NCI-H2196 (cell line): ENCODE measurements around the gene USP33.
"Not testable (repeated sequence)": the region's sequence is repeated elsewhere in the genome, so short reads cannot be mapped to it uniquely, and the experiment has no call there.

Experiments
- DNase-seq: peaks from one replicate; lab custom pipeline; 2025; ENCODE audit not compliant: unreplicated experiment; lab: John Stamatoyannopoulos, UW

Gene USP33

DNA sequence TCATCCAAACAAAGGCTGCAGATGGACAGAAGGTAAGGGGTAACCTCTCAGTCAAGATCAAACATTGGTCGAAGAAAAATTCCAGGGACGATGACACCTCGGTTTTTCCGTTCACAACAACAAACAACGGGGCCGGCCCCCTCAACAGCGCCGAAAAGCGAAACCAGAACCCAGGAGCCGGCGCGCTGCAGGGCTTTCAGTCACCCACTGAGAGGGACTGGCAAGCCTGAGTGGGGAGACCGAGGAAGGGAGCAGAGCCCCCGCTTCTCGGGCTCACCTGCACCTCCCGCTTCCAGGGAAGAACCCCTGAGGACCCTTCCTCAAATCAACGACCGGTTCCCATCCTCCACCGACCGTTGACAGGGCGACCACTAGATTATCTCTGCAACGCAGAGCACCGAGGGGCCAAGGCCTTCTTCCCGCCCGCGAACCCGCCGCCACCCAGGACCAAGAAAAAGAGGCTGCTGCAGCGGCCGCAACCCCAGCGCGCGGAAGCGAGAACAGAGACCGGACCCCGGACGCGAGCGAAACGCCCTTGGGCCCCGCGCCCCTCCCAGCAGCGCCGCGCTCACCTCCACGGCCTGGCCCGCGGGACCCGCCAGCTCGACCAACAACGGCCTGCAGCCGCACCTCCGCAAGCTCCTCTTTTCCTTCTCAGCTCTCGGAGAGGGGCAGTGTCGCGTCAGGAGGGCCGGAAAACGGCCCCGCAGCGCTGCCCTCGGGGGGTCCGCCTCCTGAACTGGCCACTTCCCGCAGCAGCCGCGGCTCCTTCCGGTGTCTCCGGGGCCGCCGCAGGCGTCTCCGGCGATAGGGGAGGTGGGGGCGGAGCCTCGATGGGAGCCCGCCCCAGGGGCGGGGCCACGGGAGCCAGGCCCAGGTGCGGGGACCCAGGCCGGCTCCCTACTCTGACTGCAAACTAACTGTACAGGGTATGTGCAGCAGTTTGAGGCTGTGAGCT lies at the start of gene USP33:
Gene USP33, minus strand, starts transcription at position 782 of the 958 bp plus-strand sequence. CDS start 18,155 bp downstream, outside the sequence.
- peak; percentile 88 for DNase-seq

DNA sequence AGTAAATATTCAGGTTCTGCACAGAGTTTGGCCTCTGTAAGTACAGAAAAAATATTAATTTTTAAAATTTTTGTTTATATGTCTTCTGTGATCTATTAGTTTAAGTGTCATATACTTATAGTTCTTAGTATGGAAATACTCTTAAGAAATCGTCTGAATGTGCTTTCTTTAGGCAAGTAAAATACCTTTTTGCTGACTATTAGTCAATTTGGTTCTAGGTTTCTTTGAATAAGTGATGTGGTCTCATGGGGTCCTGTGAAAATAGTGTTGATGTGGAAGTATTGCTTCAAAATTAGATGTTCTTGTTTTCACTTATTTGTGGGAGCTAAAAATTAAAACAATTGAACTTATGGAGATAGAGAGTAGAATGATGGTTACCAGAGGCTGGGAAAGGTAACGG lies 43.7 kb upstream of the USP33 start:
- DNase-seq: no peak

DNA sequence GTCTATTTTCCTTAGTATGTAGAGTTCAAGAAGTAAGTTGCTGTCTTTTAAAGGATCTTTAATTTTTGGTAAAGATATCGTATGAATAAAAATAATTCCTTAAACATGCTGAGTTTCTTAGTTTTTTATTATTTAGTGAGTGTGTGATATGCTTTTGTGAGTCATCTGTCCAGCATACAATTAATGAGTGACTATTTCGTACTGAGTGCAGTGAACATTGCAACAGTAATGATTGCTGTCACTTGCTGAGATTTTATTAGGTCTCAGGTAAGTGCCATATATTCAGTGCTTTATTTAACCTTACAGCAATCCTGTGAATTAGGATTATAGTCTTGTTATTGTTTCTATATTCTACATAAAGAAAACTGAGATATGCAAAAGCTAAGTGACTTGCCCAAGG lies 42.4 kb upstream of the USP33 start:
- no peak for DNase-seq

DNA sequence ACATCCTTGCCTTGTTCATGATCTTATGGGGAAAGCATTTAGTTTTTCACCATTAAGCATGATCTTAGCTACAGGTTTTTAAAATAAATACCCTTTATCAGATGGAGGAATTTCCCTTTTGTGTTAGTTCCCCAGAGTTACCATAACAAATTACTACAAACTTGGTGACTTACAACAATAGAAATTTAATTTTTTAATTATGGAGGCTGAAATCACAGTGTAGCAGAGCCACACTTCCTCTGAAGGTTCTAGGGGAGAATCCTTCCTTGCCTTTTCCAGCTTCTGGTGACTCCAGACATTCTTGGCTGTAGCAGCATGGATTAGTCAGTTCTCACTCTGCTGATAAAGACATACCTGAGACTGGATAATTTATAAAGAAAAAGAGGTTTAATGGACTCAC lies 38.3 kb upstream of the USP33 start:
- DNase-seq: no peak

DNA sequence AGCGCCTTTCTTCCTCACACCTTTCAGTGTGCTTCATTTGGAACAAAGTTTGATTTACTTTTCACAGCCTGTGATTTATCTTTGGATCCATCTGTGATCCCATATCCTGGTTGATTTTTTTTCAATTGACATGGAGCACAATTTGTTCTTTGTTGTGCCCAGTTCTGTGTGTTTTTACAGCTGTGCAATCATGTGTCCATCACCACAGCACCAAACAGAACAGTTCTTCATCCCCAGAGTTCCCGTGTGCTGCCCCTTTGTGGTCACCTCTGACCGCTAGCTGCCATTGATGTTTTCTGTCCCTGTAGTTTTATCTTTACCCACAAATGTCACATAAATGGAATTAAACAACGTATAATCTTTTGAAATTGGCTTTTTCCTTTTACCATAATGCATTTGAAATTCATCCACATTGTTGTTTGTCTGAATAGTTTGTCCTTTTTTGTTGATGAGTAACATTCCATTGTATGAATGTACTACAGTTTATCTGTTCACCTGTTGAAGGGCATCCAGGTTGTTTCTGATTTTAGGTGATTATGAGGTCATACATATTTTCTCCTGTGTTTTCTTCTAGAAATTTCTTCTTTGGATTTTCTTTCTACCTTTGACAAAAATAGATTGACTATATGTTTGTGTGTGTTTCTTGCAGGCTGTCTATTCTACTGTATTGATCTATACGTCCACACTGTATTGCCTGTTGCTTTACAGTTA lies 37.2 kb upstream of the USP33 start:
- DNase-seq: no peak

DNA sequence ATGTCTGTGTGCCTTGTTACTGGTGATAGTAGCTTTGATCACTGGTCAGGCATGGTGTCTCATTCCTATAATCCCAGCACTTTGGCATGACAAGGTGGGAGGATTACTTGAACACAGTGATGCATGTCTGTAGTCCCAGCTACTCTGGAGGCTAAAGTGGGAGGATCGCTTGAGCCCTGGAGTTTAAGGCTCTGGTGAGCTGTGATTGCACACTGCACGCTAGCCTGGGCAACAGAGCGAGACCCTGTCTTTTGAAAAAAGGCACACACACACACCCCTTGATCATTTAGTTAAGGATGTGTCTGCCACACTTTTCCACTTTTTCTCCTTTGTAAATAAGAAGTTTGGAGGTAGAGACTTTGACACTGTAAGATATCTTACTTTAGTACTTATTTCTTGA lies 34.9 kb upstream of the USP33 start:
- no peak for DNase-seq

DNA sequence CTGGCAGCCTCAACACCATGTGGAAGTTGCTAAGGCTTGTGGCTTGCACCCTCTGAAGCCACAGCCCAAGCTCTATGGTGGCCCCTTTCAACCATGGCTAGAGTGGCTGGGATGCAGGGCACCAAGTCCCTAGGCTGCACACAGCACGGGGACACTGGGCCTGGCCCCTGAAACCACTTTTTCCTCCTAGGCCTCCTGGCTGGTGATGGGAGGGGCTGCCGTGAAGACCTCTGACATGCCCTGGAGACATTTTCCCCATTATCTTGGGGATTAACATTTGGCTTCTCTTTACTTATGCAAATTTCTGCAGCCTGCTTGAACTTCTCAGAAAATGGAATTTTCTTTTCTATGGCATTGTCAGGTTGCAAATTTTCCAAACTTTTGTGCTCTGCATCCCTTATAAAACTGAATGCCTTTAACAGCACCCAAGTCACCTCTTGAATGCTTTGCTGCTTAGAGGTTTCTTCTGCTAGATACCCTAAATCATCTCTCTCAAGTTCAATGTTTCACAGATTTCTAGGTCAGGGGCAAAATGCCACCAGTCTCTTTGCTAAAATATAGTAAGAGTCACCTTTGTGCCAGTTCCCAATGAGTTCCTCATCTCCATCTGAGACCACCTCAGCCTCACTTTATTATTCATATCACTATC lies 26.6 kb upstream of the USP33 start:
- not testable (repeated sequence) for DNase-seq

DNA sequence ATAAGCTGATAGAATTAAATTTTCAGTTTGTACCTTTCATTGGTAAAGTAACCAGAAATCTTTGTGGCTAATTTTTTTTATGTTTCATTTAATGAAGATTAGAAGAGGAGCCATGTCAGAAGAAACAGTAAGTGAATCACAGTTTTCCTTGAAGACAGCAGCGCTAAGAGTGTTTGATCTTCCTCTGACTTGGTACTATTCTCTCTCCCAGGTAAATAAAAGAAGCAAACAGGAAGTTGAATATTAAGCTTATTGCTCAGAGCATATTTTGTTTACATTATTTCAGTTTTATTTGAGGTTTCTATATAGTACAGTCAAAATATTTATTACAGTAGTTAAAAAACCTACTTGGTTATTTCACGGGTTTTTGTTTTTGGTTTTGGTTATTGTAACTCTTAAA lies 23.5 kb upstream of the USP33 start:
- DNase-seq: no peak

DNA sequence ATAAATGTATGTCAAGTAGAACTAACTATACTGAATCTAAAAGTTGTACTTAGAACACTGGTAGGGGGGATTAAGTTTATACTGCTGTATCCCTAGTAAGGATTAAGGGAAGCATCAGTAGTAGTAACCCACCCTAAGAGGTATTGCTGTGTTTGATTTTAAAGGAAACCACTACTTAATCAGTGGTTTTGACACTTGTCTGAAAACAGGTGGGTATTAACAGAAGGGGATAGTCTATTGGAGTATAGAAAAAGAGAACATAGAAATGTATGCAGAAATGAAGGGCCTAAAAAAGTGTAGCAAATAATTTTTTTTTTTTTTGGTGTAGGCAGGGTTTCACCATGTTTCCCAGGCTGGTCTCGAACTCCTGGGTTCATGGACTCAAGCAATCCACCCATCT lies 22.0 kb upstream of the USP33 start:
- no peak for DNase-seq

DNA sequence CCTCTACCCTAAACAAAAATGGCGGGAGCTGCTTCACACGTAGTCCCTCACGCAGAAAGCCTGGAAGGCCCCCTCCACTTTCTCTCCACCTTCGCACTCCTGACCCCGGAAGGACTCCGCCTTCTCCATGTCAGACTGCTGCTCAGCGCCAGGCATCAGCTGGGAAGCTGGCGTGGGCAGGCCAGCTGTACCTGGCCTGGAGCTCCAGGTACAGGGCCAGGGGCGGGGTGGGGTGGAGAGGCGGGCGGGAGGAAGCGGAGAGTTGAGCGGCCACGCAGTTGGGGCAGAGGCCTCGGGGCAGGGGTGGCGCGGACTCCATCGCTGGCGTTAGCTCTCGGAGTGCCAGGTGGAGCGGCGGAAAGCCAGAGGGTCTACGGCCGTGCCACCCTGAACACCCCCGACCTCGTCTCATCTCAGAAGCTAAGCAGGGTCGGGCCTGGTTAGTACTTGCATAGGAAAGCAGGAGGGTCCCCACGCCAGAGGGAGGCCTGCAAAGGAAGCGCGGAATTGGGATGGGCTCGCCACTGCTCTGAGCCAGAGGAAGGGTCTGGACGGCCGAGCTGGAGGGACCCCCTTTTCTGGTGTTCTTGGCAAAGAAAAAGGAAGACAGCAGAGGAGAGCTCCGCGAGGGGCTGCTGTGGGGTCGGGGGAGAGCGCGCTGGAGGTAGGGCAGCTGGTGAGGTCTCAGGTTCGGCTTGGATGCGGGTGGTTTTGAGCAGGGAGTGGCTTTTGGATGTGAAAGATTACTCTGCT lies 20.1 kb upstream of the USP33 start, which contains the start of gene MIGA1:
Gene MIGA1, plus strand, starts transcription at position 121 of the 753 bp plus-strand sequence. CDS start 3,604 bp downstream, outside the sequence.
- DNase-seq: peak; percentile 89

DNA sequence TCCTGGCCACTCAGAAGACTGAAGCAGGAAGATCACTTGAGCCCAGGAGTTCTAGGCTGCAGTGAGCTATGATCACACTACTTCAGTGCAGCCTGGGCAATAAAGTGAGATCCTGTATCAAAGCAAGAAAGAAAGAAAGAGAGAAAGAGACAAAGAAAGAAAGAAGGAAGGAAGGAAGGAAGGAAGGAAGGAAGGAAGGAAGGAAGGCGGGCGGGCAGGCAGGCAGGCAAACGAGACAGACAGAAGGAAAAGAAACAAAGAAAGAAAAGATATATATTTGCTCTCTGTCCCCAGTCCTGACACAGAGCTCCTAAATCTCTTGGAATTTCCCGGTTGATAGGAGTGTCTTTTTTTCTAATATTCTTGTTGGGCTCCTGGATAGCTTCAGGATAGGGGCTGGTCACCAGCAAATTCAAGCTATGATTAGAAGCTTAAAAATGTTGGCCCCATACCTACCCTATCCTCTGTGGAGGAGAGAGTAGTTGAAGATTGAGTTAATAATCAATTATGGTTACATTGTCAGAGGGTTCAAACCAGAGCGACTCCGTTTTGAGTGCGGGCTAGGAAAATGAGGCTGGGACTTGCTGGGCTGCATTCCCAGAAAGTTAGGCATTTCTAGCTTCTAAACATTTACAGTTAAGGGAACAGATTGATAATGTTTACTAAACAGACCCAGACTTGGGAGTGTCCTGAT lies 16.5 kb upstream of the USP33 start:
- no peak for DNase-seq

DNA sequence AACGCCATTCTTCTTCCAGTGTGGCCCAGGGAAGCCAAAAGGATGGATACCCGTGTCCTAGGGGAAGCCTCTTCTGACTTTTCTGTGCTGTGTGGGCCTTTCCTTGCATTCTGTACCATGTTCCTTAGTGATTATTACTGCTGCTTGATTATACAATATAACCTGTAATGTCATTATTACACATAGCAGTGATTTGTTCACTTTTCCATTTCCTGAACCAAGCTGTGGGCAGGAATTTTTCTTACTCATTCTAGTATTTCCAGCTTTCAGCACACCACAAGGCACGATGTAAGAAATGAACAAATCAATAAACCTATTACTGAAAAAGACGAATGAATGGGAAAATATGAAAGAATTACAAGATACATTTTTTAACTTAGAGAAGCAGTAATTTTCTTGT lies 8.4 kb upstream of the USP33 start:
- no peak for DNase-seq

DNA sequence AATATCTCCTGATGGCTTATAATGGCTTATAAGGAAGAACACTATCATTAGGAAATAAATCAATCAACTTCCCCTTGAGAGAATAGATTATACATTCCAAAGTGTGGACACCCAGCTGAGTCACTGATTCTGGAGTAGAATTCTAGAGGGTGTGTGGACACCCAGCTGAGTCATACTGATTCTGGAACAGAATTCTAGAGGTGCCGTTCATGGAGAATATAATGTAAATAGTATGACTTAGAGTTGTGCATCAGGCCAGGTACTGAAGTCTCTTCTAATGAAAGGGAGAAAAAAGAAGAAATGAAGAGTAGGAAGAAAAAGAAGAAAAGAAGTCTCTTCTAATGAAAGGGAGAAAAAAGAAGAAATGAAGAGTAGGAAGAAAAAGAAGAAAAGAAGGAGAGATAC lies 2.4 kb upstream of the USP33 start:
- no peak for DNase-seq

DNA sequence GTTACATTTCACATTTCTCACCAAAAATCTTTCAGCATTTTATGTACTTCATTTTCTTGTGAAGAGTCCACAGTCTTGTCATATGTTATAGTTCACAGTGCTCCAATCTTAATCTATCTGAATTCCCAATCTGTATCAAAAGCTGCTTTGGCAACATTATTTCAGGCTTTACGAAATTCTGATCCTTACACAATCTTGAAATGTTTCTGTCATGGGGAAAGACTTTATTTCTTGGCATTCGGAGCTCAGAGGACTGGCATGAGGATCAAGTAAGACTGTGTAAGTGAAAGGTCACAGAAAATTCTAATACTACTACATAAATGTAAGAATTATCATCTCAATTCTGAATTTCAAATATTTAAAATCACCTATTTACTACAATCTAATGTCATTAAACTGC lies 2.0 kb downstream of the USP33 start:
- DNase-seq: no peak

DNA sequence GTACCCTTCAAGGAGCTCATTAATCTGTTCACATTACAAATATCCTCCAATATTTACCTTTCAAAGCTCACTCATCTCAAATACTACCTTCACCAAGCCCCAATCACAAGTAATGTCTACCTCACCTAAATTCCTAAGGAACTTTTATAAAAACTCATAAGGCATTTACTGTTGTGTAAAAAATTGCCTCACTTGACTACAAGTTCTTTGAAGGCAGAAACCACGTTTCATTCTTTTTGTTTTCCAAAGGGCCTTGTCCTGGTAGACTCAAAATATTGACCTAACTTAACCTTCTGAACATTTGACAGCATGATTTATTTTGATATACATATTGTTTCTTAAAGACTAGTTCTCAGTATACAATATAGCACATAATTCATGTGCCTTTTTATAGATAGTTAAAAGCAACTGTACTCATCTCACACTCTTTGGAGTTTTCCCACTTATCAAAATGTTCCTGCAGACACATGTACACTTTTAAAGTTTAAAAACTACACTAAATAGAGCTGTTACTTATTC lies 2.5 kb downstream of the USP33 start:
- no peak for DNase-seq

DNA sequence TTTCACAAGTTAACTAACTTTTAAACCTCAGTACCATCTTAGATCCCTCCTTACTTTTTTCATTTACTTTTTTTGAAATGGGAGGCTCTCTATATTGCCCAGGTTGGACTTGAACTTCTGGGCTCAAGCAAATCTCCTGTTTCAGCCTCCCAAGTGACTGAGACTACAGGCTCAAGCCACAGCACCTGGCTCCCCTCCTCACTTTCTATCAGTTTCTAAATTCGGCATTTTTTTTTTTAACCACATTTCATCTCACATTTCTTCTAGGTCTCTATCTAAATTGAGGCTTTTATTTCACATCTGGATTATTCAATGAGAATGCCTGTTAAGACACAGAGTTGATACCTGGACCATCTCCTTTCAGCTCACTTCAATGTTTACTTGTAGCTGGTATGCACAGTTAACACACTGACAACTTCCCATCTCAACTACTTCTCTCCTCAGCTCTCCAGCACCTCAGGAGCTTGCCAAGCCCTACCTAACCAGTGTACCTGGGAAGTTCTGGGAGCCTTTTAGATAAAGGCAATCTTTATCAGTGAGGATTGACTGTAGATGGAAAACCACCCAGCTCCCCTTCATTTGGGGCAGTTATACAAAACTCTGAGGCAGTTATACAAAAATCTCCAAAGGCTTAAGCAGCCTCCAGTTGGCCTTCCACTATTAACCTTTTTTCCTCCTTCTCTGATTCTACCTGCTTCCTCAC lies 3.4 kb downstream of the USP33 start:
- no peak for DNase-seq

DNA sequence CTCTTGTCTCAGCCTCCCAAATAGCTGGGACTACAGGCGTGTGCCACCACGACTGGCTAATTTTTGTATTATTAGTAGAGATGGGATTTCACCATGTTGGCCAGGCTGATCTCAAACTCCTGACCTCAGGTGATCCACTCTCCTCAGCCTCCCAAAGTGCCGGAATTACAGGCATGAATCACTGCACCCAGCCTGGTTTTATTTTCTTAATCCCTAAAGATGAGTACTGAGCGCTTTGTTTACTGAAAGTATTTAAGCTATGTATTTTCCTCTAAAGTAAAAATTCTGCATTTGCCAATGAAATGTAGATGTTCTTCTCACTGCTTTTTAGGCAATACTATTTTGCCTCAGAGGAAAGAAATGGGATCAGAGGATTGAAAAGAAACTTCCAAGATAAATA lies 10.2 kb downstream of the USP33 start:
- not testable (repeated sequence) for DNase-seq

DNA sequence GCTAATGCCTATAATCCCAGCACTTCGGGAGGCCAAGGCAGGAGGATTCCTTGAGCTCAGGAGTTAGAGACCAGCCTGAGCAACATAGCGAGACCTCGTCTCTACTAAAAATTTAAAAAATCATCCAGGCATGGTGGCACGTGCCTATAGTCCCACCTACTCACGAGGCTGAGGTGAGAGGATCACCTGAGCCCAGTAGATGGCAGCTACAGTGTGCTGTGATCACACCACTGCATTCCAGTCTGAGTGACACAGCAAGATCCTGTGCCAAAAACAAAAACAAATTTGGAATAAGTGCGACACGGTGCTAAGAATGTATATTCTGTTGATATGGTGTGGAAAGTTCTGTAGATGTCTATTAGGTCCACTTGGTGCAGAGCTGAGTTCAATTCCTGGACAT lies 15.1 kb downstream of the USP33 start:
- no peak for DNase-seq

DNA sequence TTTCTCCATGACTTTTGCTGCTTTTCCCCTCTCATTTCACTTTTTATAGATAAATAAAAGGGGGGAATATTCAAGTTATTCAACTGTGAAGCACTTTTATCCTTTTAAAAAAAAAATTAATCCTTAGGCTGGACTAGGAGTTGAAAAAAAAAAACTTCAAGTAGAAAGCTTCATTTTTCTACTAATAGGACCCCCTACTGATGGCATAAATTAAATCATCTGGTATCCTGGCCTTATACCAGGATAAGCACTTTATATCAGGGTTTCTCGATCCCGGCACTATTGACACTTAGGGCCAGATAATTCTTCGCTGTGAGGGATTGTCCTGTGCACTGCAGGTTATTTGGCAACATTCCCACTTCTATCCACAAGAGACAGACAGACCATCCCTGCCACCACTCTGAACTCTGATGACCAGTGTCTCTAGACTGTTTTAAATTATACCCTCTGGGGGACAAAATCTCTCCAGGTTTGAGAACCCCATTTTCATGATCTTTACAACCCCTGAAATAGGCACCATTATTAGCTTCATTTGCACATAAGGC lies 17.6 kb downstream of the USP33 start:
- no peak for DNase-seq
